BJ (cell line): ENCODE measurements around the gene CLSTN2. TPM values are rescaled to one million over a fixed set of nuclear protein-coding genes. Genes with fewer than 3 reads are reported as not detected.

Experiments
- CTCF ChIA-PET: fragments of 350-600 bp; formaldehyde crosslinking; extraction: SDS; loops from one replicate; lab custom pipeline; 2021; ENCODE audit warnings: antibody characterized with exemption, inconsistent platforms; lab: Yijun Ruan, JAX
- POLR2A ChIA-PET: fragments of 300-600 bp; sonication (Branson Sonifier 250); formaldehyde crosslinking; extraction: SDS; loops from one replicate; lab custom pipeline; 2021; ENCODE audit warnings: antibody characterized with exemption; lab: Charles Lee
- DNase-seq: peaks from one replicate; pipeline ENCODE4 v3.0.0-alpha.2; 2011; ENCODE audit warnings: low read depth
- H3K27me3 ChIP-seq: 2 replicates; pipeline ENCODE4 v1.6.0; 2011; ENCODE audit warnings: low read length; ENCODE audit not compliant: control insufficient read depth, insufficient read depth
- H3K36me3 ChIP-seq: 2 replicates; pipeline ENCODE4 v1.5.1; 2011; ENCODE audit warnings: low read length; ENCODE audit not compliant: control insufficient read depth, insufficient read depth
- H3K4me3 ChIP-seq: 2 replicates; pipeline ENCODE4 v1.5.1; 2011; ENCODE audit warnings: low read depth, mild to moderate bottlenecking, control low read depth, low read length
- CTCF ChIP-seq: IDR thresholded peaks from 2 replicates; pipeline ENCODE4 v1.5.1; 2011; ENCODE audit warnings: low read depth, mild to moderate bottlenecking, control low read depth, inconsistent platforms, low read length, moderate library complexity; ENCODE audit not compliant: insufficient read depth
- polyA plus RNA-seq: library from polyadenylated mRNA; depleted of rRNA; stranded (reverse); fragments of >200 nt; gene quantifications from 2 replicates; pipeline ENCODE4 v1.2.3, GENCODE V29; 2011

The CLSTN2 gene
- polyA plus RNA-seq, 1 experiment = 1.8 TPM

GRCh38 chr3:140148824-140149390 lies 213.9 kb downstream of the CLSTN2 start:
- TF ChIP-seq CTCF = no peak
- no peaks in the 10 kb centered on the region for H3K27me3 ChIP-seq
- CTCF ChIA-PET = no interaction called here
- POLR2A ChIA-PET = no interaction called here
- H3K4me3 ChIP-seq = no peak overlapping the region
- no peaks in the 10 kb centered on the region for H3K36me3 ChIP-seq
- no peak for DNase-seq

DNA sequence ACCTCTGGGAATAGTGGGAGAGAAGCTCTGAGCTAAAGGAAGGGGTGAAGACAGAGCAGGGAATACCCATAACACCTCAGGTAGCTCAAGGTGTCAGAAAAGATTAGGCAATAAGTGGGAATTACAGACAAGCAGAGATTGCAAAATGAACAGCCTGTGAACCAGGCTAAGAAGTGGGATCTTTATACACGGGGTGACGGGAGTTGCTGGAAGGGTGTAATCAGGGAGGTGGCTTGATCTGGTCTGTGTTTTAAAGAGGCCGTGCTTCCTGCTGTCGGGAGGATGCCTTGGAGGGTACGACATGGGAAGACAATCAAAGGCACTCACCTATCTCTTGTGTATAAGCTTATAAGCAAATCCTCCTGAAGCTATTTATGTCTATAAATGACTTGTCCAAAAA lies 216.3 kb downstream of the CLSTN2 start:
- DNase-seq = no peak
- ChIA-PET CTCF (no interaction called here), POLR2A (no interaction called here)
- Histone ChIP-seq H3K4me3 (no peak overlapping the region), H3K27me3 (no peaks in the 10 kb centered on the region), H3K36me3 (no peaks in the 10 kb centered on the region)
- no peak for TF ChIP-seq CTCF

DNA sequence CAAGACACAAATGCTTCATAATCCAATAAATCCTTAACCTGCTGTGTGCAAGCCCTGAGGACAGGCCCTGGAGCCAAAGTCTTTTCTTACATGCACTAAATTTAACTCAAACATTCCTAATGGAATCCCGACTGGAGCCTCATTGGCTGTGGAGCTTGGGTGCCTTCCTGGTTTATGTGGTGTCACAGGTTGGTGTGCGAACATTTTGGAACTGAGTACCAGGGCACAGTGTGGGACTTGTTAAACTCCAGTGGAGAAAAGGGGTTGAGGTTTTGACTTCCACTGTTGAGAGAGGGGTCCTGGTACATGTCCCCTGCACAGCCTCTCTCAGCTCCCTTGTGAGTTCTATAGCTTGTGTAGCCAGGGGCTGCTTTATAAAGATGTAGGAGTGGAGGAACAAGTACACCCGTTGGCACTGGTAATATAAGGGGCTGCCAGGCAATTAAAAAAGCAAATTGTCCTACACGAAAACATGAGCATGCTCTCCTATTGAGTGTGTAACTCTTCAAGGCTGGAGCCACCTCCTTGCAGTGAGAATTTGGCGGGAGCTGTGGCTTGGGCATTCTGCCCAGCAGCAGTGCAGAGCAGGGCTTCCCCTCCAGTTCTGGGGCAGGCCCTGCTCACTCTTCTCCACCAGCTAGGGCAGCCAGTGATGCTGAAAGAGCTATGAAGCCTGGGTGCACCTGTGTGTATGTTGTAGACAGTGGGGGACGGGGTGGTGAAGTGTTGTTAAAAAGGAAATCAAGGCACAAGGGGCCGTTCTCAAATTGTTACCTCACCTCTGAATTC lies 218.1 kb downstream of the CLSTN2 start:
- Histone ChIP-seq H3K4me3 (no peak overlapping the region), H3K27me3 (no peaks in the 10 kb centered on the region), H3K36me3 (no peaks in the 10 kb centered on the region)
- no peak for TF ChIP-seq CTCF
- no peak for DNase-seq
- ChIA-PET CTCF (interaction anchor here (0.6 kb wide), 1 partner anchor 10 kb away, joined by 3 read pairs; no protein-coding TSS in a partner anchor), POLR2A (no interaction called here)

GRCh38 chr3:140153736-140154135 lies 218.8 kb downstream of the CLSTN2 start:
- no peak for TF ChIP-seq CTCF
- CTCF ChIA-PET = interaction anchor here (0.6 kb wide), 1 partner anchor 10 kb away, joined by 3 read pairs; no protein-coding TSS in a partner anchor
- no peak overlapping the region for H3K4me3 ChIP-seq
- no peaks in the 10 kb centered on the region for H3K27me3 ChIP-seq
- no peak for DNase-seq
- H3K36me3 ChIP-seq = no peaks in the 10 kb centered on the region
- POLR2A ChIA-PET = no interaction called here

GRCh38 chr3:140157161-140157560 lies 222.2 kb downstream of the CLSTN2 start:
- H3K36me3 ChIP-seq = no peaks in the 10 kb centered on the region
- ChIA-PET CTCF (interaction anchor here (1.1 kb wide), 1 partner anchor 297 kb away, joined by 3 read pairs; no protein-coding TSS in a partner anchor), POLR2A (no interaction called here)
- H3K4me3 ChIP-seq = no peak overlapping the region
- H3K27me3 ChIP-seq = no peaks in the 10 kb centered on the region
- DNase-seq = no peak
- no peak for TF ChIP-seq CTCF
